CD4-positive, alpha-beta T cell treated with Interleukin-17A for 4 hours (primary cell): ENCODE results near the gene OXER1.

ENCODE experiments used
- DNase-seq: peaks from one replicate; pipeline ENCODE4 v3.0.0-alpha.2; 2020; ENCODE audit warnings: mixed read lengths

Gene OXER1, protein sequence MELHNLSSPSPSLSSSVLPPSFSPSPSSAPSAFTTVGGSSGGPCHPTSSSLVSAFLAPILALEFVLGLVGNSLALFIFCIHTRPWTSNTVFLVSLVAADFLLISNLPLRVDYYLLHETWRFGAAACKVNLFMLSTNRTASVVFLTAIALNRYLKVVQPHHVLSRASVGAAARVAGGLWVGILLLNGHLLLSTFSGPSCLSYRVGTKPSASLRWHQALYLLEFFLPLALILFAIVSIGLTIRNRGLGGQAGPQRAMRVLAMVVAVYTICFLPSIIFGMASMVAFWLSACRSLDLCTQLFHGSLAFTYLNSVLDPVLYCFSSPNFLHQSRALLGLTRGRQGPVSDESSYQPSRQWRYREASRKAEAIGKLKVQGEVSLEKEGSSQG

DNA sequence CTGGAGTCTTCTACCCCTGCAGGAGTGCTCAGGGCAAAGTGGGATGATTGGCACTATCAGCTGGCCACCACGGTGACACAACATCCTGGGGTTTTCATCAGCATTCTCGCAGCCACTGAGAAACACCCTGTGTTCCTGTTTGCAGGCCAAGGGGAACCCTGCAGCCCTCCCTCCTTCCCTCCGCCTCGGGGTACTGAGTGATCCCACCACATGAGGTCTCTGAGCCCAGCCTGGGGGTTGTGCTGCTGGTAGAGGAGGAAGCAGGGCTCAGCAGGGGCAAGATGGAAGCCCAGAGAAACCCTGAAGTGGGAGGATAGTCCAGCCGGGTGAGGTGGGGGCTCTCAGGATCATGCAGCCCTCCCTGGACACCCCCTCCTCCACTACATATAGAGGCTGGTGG, at the start of gene OXER1:
TSS of gene OXER1 (minus strand) at position 40 of the 400 bp plus-strand sequence. CDS start 73 bp downstream, outside the sequence.
- DNase-seq = no peak

DNA sequence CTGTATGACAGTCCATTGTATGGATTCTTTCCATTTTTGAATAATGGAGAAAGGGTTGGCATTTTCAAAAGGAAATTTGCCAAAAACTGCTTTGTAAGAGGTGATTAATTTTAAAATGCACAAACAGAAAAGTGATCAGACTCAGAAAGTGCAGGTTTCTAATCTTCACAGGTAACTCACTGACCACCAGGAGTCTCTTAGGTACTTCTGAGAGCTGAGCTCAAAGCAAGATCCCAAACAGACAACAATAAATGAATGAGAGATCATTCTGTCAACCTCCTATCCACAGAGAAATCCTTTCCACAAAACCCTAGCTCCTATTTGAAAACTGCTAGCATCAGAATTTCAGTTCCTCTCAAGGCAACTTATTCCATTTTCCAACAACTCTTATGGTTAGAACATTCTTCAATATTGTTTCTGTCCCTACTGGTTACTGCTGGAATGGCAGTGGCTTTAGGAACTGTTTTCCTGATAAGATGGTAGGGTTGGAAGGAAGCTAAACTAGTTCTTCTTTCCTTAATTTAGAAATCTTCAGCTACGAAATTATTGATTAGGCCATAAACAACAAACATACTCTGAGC, 49.1 kb upstream of the OXER1 start:
- no peak for DNase-seq

DNA sequence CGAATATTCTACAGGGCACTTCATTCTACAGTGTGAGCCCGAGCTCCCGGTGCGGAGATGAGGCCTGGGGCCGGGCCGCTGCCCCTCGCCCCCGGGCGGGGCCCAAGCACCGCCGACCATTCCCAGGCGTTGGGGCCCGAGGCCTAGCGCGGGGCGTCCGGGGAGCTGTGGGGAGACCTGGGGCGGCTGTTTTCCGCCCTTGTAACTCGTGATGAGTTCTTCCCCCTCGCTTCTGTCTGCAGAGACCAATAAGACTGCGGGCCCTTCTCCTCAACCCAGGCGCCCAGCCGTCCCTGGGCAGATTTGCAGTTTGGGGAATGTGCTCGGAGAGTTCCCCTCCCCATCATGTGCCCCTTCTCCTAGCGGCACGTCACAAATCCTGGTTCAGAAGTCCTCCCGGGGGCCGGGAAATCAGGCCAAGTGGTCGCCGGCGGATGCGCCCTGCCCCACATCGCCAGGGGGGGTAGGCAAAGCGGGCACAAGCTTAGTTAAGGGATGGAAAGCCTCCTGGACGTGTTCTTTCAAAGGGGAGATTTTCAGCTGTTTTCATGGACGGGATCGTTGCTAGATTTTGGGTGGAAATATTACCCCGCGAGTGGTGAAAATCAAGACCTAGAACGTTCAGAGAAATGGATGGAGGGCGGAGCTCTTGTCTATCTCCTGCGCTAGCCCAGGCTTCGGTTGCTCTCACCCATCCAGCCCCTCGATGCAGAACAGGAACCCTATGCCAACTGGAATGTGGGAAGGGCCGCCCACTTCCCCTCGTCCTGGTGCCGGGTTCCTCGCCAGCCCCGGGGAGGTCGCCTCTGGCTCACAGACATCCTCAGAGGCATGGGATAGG, 47.3 kb upstream of the OXER1 start:
- DNase-seq = peak; percentile 64

DNA sequence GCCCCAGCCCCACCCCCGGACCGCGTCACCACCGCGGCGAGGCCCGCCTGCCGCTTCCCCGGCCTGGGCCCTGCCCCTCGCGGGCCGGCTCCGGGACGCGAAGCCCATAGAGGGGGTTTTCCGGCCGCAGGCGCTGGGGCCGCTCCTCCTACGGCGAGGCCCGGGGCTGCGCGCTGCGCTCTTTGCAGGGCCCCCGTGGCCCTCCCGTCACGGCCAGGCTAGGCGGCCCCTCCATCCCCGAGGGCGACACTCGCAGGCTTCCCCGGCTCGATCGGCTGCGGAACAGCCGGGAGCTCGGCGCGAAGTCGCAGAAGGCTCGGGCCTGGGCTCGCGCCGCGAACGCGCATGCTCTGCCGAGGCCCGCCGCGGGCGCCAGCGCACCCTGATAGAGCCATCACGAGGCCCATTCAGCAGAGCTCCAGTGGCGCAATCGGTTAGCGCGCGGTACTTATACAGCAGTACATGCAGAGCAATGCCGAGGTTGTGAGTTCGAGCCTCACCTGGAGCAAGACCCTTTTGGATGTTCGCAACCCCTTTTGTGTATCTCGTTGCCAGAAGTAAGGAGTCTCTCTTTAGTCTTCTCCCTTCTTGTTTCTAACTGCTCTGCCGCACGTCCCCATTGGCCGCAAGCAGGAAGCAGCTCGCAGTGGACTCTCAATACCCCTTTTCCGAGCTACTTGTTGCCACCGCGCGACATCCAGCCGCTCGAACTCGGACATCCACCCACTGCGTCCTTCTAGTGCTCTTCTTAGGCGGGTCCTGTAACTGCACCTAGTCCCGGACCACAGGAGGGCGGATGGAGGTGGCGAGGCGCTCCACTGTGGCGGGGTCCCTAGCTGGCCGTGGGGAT, 46.4 kb upstream of the OXER1 start:
- DNase-seq = peak; percentile 94

DNA sequence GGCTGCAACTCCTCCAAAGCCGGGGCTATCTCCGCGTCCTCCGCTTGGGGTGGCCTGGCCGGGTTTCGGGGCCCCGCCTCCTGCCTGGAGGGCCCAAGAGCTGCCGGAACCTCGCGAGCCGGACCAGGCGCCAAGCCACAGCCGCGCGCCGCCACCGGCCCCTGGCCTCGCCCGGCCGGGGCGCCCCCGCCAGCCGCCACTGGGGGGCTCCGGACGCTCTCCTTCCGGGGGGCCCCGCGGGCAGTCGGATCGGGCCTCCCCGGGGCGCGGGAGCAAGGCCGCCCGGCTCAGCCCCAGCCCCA, 45.8 kb upstream of the OXER1 start:
- peak; percentile 74 for DNase-seq

DNA sequence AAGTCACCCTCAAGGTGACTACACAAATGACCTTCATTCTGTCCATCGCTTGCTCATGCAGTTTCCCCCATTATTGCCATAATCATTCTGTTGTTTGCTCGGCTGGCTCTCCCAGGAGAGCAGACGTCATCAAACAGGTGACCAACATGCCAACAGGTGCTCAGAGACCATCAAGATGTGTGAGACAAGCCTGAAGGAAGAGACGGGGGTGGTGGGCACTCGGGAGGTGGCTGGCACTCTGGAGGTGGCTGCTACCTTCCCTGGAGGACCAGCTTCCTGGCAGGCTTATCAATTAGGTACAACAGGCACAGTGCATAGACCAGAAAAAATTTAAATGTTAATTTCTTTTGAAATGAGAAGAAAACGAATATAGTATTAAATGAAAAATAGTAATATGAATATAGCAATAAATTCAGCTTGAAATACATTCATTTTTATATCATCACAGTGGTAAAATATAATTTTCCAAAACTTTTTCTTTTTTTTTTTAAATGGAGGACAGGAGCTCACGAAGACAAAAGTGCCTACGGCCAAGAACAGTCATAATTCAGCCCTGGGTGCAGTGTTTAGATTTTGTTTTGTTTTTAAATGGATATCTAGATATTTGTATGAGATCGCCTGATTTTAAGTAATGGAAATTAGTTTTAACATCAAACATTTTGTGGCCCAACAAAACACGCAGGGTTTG, 45.3 kb upstream of the OXER1 start:
- DNase-seq = no peak

DNA sequence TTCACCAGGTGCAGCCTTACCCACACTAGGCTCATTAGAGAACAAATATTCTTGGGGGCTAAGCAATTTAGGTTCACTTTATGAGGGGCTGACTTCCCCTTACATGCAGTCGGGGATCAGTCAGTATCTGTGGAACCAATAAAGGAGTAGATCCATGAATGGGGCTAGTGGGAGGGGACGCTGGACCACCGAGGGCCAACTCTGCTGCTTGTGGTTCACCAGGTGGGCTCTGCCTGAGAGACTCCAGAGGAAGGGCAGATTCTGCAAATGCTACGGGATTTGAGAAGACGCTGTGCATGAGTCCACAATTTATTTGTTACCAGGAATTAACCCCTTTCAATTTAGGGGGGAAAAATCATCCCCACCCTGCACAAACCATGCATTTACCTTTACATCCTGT, 44.4 kb upstream of the OXER1 start:
- DNase-seq = no peak

DNA sequence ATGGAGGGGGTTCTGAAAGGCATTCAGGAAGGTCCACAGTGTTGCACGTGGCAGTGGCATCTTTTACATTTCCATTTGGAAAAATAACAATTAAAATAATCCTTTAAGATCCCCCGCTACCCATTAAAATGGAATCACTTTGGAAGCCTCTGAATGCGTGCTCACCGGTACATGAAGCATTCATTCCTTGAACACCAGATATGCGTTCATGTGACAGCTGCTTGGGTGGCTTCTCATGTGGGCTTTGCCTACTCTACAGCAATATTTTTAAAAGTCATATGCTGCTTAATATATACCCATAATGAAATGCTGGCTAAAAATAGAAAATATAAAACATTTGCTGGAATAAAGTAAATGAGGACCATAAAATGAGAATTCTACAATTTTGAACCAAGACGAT, 42.9 kb upstream of the OXER1 start:
- DNase-seq = no peak

DNA sequence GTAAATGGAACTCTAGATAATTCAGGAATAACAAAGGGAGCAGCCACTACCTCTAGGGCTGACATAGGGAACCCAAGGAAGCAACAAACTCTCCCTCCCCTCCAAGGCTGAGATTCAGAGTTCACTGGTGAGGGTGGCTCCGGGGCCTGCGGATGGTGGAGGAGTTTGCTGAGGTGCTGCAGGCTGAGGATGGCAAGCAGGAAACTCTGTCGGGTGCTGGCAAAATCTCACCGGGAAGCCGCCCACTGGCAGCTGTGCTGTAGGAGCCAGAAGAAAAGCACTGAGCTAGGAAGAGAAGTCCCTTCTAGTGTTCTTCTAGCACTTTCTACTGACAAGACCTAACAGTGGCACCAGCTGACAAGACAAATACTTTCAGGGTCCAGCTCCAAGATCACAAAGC, 41.0 kb upstream of the OXER1 start:
- no peak for DNase-seq

DNA sequence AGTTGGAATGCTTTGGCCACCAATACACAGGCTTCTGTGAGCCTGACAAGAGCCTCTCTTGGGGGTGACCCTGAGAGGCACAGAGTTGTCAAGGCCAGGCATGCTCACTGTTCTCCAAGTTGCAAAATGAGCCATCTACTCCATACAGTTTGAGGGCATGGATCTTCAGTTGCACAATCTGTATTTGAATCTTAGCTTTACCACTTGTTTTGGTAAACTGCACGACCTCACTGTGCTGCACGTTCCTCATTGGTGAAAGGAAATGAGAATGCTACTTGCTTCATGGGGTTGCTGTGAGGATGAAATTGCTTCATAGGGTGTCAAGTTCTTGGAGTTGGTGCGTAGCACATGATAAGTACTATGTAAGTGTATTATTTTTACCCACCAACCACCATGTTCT, 40.4 kb upstream of the OXER1 start:
- no peak for DNase-seq

DNA sequence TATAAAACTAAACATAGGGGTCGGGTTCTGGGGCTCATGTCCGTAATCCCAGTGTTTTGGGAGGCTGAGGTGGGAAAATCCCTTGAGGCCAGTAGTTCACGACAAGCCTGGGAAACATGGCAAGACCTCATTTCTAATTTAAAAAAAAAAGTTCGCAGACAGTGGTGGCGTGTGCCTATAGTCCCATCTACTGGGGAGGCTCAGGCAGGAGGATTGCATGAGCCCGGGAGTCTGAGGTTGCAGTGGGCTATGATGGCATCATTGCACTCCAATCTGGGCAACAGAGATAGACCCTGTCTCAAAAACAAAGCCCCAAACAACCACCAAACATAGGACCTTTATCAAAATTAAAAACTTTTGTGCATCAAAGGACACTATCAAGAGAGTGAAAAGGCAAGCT, 38.2 kb upstream of the OXER1 start:
- DNase-seq = no peak

DNA sequence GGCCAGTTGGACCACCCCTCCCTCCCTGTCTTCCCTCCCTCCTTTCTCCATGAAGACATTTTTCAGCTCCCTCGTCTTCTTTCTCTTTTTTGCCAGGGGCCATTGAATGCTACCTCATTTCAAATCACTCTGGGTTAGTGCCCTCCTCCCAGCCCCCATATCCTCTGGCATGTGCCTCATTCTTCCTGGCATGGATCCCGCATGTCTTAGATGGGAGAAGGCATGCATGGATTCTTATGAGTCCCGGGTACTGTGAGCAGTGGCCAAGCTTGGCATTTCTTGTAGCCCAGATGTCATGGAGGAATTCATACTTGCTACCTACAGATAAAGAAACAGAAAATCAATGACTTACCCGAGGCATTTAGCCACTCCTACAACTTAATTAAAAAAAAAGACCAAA, 37.4 kb upstream of the OXER1 start:
- no peak for DNase-seq

DNA sequence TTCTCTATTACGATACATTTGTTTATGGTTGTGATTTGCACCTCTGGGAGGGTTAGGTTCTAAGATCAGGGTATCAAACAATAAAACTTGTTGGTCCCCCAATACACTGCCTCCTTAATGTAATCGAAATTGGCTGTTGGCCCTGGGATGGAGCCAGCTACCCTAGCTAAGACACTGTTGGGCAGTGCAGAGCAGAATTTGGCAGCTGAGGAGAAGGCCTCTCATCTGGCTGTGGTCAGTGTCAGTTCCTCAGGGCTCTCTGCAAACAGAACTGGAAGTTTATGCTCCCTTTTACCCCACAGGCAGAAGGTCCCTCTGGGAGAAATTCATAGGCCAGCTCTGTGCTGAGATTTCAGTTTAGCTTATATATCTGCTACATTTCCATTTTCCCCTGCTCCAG, 37.0 kb upstream of the OXER1 start:
- DNase-seq = no peak

DNA sequence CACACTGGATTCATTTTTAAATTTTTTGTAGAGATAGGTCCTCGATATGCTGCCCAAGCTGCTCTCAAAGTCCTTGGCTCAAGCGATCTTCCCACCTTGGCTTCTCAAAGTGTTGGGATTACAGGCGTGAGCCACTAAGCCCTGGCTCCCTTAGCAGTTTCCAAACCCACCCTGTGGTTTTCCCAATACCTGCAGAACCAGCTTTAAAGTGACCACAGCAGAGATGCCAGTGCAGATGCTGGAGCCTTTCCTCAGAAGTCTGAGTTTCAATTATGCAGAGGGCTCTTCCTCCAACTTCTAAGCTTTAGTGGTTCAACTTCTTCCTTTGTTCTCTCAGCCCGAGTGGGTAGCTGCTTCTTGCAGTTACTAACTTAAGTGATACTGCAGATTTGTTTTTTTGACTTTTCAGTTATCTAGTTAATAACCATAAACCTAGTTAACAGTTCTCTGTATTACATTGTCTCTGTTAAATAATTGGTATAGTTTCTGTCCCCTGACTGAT, 36.6 kb upstream of the OXER1 start:
- DNase-seq = no peak

DNA sequence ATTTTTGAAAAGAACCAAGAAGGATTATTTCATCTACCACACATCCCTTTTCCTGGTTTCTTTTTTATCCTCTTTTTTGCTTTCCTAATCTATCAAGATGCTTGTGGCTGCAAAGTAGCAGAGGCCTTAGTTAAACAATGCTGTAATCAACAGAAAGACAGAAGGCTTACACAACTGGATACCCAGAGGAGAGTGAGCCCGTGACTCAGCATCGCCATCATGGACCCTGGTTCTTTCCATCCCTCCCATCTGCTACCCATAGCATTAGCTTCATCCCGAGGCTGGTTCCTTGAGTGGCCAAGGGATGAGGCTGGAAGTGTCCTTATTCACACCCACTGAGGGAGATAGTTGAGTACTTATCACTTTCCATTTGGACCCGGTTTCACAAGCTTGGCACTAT, 35.9 kb upstream of the OXER1 start:
- DNase-seq = no peak

DNA sequence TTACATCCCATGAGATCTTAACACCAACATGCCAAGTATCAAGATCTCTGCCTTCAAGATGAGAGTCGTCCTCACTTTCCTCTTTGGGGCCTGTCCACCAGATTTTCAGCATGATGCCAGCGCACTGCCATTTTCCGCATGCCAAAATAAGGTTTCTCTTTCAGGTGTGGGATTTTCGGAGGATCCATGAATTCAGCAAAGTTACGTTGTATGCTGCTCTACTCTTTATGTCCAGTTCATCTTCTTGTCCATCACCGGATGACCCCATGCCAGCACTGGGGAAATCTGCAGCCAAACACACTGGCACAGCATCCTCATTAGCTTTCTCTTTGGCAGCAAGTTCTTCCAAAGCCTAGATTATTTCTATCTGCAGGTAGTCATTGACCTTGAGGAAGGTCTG, 33.3 kb upstream of the OXER1 start:
- DNase-seq = no peak

DNA sequence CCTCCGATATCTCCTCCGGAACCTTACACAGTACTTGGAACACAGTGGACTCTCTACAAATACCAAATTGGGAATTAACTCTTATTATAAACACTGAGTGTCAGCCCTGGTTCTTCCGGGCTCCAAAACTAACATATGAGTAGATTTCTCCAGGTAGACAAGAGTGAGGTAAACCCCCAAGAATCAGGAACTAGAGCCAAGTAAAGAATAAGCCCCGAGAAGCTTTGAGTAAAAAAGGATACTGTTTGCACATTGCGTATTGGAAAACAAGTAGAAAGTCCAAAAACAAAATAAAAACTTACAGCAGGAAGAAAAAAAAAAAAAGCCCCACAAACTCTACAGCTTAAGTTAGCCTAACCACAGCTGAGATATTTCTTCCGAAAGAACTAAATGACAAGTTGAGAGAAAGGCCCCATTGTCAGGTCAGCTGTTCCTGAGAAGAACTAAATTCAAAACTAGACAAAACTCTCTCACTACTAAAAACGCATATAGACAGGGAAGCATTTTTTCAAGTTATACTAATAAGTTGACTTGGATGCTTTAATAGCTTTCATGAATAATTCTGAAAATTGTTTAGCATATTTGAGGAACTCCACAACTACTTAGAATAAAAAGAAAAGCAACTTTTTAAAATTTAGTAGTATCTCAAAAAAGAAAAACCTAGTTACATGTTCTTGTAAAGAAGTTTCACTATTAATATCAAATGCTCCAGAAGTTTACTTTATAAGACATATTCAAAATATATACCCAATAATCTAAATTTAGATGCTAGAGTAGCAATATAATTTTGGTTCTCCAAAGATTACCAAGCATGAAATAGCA, 32.7 kb upstream of the OXER1 start:
- no peak for DNase-seq

DNA sequence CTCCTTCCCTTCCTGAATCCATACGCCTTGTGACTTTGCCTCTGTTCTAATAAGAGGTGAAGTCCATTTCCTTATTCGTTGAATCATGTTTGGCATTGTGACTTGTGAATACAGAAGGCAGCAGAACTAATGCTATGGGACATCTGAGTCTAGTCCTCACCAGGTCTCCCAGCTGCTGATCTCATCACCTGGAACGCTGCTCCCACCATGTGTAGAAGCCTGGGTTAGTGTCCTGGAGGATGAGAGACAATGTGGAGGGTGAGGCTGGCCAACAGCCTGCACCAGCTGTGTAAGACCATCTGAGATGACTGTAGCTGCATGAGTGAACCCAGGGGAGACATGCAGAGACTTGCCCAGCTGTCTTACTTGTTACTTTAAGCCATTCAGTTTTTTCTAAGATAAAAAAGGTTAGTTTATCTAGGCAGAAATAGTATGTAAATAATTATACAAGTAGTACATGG, 31.9 kb upstream of the OXER1 start:
- no peak for DNase-seq

DNA sequence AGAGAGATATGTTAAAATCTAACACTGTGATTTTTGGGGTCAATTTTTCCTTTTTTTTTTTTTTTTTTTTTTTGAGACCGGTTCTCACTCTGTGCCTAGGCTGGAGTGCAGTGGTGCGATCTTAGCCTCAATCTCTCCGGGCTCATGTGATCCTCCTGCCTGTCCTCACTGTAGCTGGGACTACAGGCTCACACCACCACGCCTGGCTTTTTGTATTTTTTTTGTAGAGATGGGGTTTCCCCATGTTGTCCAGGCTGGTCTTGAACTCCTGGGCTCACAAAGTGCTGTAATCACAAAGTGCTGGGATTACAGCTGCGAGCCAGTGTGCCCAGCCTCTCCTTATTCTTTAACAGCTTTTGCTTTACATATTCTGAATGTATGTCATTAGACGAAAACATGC, 31.3 kb upstream of the OXER1 start:
- DNase-seq = no peak

DNA sequence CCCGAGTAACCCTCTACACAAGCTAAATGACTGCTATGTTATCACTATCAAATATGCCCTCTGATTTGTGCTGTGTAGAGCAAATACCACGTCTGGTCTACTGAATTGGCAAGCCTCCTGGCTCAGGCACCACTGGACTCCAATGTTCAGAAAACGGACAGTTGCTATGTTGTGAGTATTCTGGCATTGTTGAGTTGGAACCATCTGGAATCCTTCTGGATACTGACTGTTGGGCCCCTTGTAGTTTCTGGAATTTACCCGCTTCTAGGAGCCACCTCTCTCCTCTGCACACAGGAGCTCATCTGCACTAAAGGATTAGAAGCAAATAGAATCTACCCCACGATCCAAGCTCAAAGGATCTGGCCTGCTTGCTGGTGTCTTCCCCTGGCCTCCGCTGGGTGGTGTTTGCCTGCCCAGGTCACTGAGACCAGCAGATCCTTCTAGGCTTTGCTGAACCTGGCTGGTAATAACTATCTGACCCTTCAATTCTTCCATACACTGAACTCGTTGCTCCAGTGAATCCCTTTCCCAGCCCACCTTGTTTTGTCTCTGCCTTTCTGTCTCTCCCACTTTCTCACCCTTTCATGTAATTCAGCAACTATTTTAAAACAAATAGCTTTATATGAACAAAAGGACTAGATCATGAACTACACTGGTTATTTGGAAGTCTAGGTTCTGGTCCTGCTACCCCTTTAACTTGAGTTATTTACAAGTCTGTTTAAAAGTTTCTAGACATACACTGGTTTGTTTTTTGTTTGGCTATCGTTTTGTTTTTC, 30.5 kb upstream of the OXER1 start:
- DNase-seq = no peak
